H1 (cell line): ENCODE measurements around the gene SLMAP. TPM values are rescaled to one million over a fixed set of nuclear protein-coding genes. Genes with fewer than 3 reads are reported as not detected.

ENCODE experiments used
- KDM5A ChIP-seq: fragments of 200-600 bp; IDR thresholded peaks from 2 replicates; pipeline ENCODE4 v1.7.1; 2012; ENCODE audit warnings: mild to moderate bottlenecking, low read length, inconsistent platforms, mixed read lengths
- POLR2AphosphoS5 ChIP-seq: IDR thresholded peaks from 2 replicates; pipeline ENCODE4 v1.6.1; 2011; ENCODE audit warnings: low read depth, low read length
- POU5F1 ChIP-seq: IDR thresholded peaks from 2 replicates; pipeline ENCODE4 v1.6.1; 2011; ENCODE audit warnings: low read depth, mild to moderate bottlenecking, low read length, moderate library complexity
- RFX5 ChIP-seq: IDR thresholded peaks from 2 replicates; pipeline ENCODE4 v1.6.1; 2011; ENCODE audit warnings: low read depth, low read length, improper control_type of control experiment, borderline replicate concordance
- SIX5 ChIP-seq: IDR thresholded peaks from 2 replicates; pipeline ENCODE4 v1.6.1; 2011; ENCODE audit warnings: mild to moderate bottlenecking, low read depth, low read length
- SRF ChIP-seq: IDR thresholded peaks from 2 replicates; pipeline ENCODE4 v1.6.1; 2011; ENCODE audit warnings: mild to moderate bottlenecking, low read depth, low read length, moderate library complexity
- polyA plus RNA-seq, 7 experiments: library from polyadenylated mRNA; depleted of rRNA in 3 of 7; stranded (reverse) in 5 of 7; unstranded in 2 of 7; fragments of >200 nt in 5 of 7; fragments of 200-250 nt in 2 of 7; gene quantifications; 1 replicate in 5 of 7; 2 replicates in 1 of 7; 4 replicates in 1 of 7; pipeline versions ENCODE4 v1.2.1 to v1.2.3, GENCODE V29; 2011 to 2013; ENCODE audit warnings: missing spikeins in 2 of 7, mixed read lengths in 2 of 7
- total RNA-seq: library from RNA; stranded (reverse); fragmentation: NEBNext Ultra II Directional; extraction: Animal tissue kit (Norgen Biotek cat#: 25700); gene quantifications from 2 replicates; pipeline ENCODE4 v1.2.1, GENCODE V29; 2021

Gene SLMAP
- total and polyA plus RNA-seq, 2 of the 8 experiments (the other 6 are each of a cell fraction or from before 2014, with no cell fraction given) = 13.6 to 70.4 TPM

DNA sequence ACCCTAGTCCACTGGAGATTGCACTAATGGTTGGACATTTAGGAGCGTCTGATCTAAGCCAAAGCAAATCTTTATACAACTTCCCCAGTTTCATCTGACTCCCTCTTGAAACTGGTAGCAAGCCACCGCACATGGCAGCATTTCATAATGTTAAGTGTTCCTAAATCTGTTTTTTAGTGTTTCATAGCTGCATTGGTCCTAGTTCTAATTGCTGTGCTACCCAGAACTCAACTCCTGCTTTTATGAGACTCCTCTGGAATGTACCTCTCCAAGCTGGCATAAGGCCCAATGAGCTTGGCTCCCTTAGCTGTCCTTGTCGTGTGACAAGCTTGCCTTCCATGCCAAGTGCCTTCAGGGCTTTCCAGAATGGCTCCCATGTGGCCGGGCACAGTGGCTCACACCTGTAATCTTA lies 186.8 kb downstream of the SLMAP start (continued):
- TF ChIP-seq RFX5 = no peak
- TF ChIP-seq KDM5A = no peak
- TF ChIP-seq POLR2AphosphoS5 = no peak
- no peak for TF ChIP-seq SRF
- TF ChIP-seq POU5F1 = no peak
- TF ChIP-seq SIX5 = no peak
